HepG2 (cell line): ENCODE data around the gene MACROD2. TPM values are rescaled to one million over a fixed set of nuclear protein-coding genes. Genes with fewer than 3 reads are reported as not detected.

Experiments
- ATAC-seq: fragments of 200-7000 bp; cut with Tn5 transposase; 3 replicates; pipeline ENCODE4 v1.9.1; 2020; ENCODE audit warnings: mild to moderate bottlenecking, moderate library complexity
- BruUV-seq: library from RNA; stranded (reverse); fragments of 400-500 nt; replicated peaks from 2 replicates; lab custom pipeline; 2021; lab: Mats Ljungman, UMichigan
- CTCF ChIA-PET: fragments of 300-600 bp; formaldehyde crosslinking; extraction: SDS; loops from one replicate; lab custom pipeline; 2021; ENCODE audit warnings: low total read pairs, inconsistent platforms, low intra/inter-chr PET ratio; lab: Yijun Ruan, JAX
- POLR2A ChIA-PET: fragments of 350-600 bp; sonication (Branson Sonifier 250); formaldehyde crosslinking; loops from one replicate; lab custom pipeline; 2020; ENCODE audit warnings: antibody characterized with exemption, inconsistent platforms; lab: Yijun Ruan, JAX
- DNase-seq: peaks from one replicate; pipeline ENCODE4 v3.0.0-alpha.2; 2015; ENCODE audit warnings: low spot score
- FAIRE-seq: peaks from 3 replicates; lab custom pipeline; 2011; peaks lifted over from hg19 to GRCh38; lab: Jason Lieb, UNC
- H2AFZ ChIP-seq: one replicate; pipeline ENCODE4 v1.6.1; 2011; ENCODE audit warnings: low read length, inconsistent platforms
- H3K27ac ChIP-seq: fragments of 300-600 bp; 3 replicates; pipeline ENCODE4 v1.8.0; 2011; ENCODE audit warnings: mixed run types, mild to moderate bottlenecking, mixed read lengths, low read length, inconsistent platforms; ENCODE audit not compliant: insufficient read depth; ENCODE audit errors: extremely low read length
- H3K27me3 ChIP-seq, 2 experiments: fragments of 200-600 bp in 1 of 2; 2 replicates in 1 of 2; 3 replicates in 1 of 2; pipeline versions ENCODE4 v1.6.0 to v1.8.0; 2011; ENCODE audit warnings: low read length in 2 of 2, mild to moderate bottlenecking in 2 of 2, moderate library complexity in 2 of 2, inconsistent platforms in 1 of 2; ENCODE audit not compliant: insufficient read depth in 2 of 2, control insufficient read depth in 1 of 2
- H3K36me3 ChIP-seq, 2 experiments: fragments of 200-600 bp in 1 of 2; replicated peaks in 1 of 2; 2 replicates in 1 of 2; 3 replicates in 1 of 2; pipeline versions ENCODE4 v1.5.1 to v1.8.0; 2011; ENCODE audit warnings: low read length in 2 of 2, inconsistent platforms in 1 of 2; ENCODE audit not compliant: insufficient read depth in 2 of 2, control insufficient read depth in 1 of 2
- H3K4me1 ChIP-seq: 2 replicates; pipeline ENCODE4 v1.5.1; 2012; ENCODE audit warnings: low read length, inconsistent platforms; ENCODE audit not compliant: insufficient read depth
- H3K4me2 ChIP-seq: 2 replicates; pipeline ENCODE4 v1.6.0; 2011; ENCODE audit warnings: low read depth, low read length, inconsistent platforms
- H3K4me3 ChIP-seq, 3 experiments: fragments of 200-600 bp in 1 of 3; sonication (generic), shearing (Covaris generic) in 1 of 3; replicated peaks in 1 of 3; 2 replicates each; pipeline ENCODE4 v1.5.1; 2011 to 2016; ENCODE audit warnings: low read length in 3 of 3, inconsistent platforms in 2 of 3, low read depth in 2 of 3, mild to moderate bottlenecking in 2 of 3, control low read depth in 1 of 3, mixed read lengths in 1 of 3; ENCODE audit not compliant: insufficient read depth in 1 of 3
- H3K79me2 ChIP-seq: one replicate; pipeline ENCODE4 v1.6.1; 2011; ENCODE audit warnings: low read length, inconsistent platforms; ENCODE audit not compliant: insufficient read depth
- H3K9ac ChIP-seq: 2 replicates; pipeline ENCODE4 v1.6.0; 2011; ENCODE audit warnings: mild to moderate bottlenecking, low read depth, low read length, inconsistent platforms; ENCODE audit not compliant: insufficient read depth
- H3K9me3 ChIP-seq: 2 replicates; pipeline ENCODE4 v1.5.1; 2012; ENCODE audit warnings: mild to moderate bottlenecking, low read length
- H4K20me1 ChIP-seq: 2 replicates; pipeline ENCODE4 v1.6.0; 2011; ENCODE audit warnings: inconsistent platforms, mild to moderate bottlenecking, low read length, moderate library complexity; ENCODE audit not compliant: insufficient read depth
- CREB1 ChIP-seq, 2 experiments: fragments of 450-650 bp in 1 of 2; IDR thresholded peaks; 2 replicates each; pipeline ENCODE4 v1.6.1; 2016 to 2017; ENCODE audit warnings: control low read depth in 1 of 2, mild to moderate bottlenecking in 1 of 2, missing compliant biosample characterization in 1 of 2, missing genetic modification characterization in 1 of 2
- MTA3 ChIP-seq: sonication (generic); formaldehyde crosslinking; IDR thresholded peaks from 2 replicates; pipeline ENCODE4 v1.4.0; 2020; ENCODE audit warnings: missing genetic modification reagents
- RFXANK ChIP-seq: IDR thresholded peaks from 2 replicates; pipeline ENCODE4 v1.6.1; 2016
- ZNF256 ChIP-seq: sonication (generic); formaldehyde crosslinking; conservative IDR thresholded peaks from 2 replicates; pipeline ENCODE4 v1.4.0; 2020; ENCODE audit warnings: missing genetic modification reagents
- ZNF749 ChIP-seq: sonication (generic); formaldehyde crosslinking; IDR thresholded peaks from 2 replicates; pipeline ENCODE4 v1.8.0; 2022; ENCODE audit warnings: mild to moderate bottlenecking, missing genetic modification reagents, moderate library complexity, borderline replicate concordance
- ZNF878 ChIP-seq: sonication (generic); formaldehyde crosslinking; IDR thresholded peaks from 2 replicates; pipeline ENCODE4 v1.8.1; 2023; ENCODE audit warnings: mild to moderate bottlenecking, missing genetic modification reagents, moderate library complexity
- WGBS: methylation state at CpG from one replicate; pipeline ENCODE4 v1.1.6; 2017; ENCODE audit warnings: low lambda C conversion rate; 5-methylcytosine and 5-hydroxymethylcytosine counted together
- in situ Hi-C: cut with HindIII; loops from 2 replicates; pipeline ENCODE4 v1.10.0; 2017; ENCODE audit warnings: low pct_unique_long_range_greater_than_20kb; ENCODE audit not compliant: extremely low pct_ligation_motif_present
- intact Hi-C: fragments of 100-400 bp; cut with micrococcal nuclease; formaldehyde crosslinking; loops from one replicate; pipeline ENCODE4 v1.10.0; 2022; ENCODE audit not compliant: unreplicated experiment
- polyA plus RNA-seq, 8 experiments: library from polyadenylated mRNA; depleted of rRNA in 3 of 8; stranded (reverse) in 7 of 8; unstranded in 1 of 8; fragments of >200 nt; fragmentation: Illumina TruSeq in 4 of 8; extraction: Trizol in 4 of 8; gene quantifications; 2 replicates each; pipeline versions ENCODE4 v1.2.1 to v1.2.3, GENCODE V29; 2011 to 2016; ENCODE audit warnings: low read depth in 4 of 8, missing spikeins in 1 of 8, mixed read lengths in 1 of 8; ENCODE audit not compliant: insufficient read depth in 1 of 8
- total RNA-seq, 5 experiments: library from RNA; depleted of rRNA; stranded (reverse); fragments of >200 nt; fragmentation: Illumina TruSeq; extraction: Trizol; gene quantifications; 2 replicates each; pipeline ENCODE4 v1.2.3, GENCODE V29; 2016; ENCODE audit warnings: low read depth in 1 of 5
- TF ChIP-seq, protein P1 (sequence below): sonication (generic); formaldehyde crosslinking; IDR thresholded peaks from 2 replicates; pipeline ENCODE4 v1.8.1; 2023; ENCODE audit warnings: missing genetic modification reagents, mild to moderate bottlenecking, borderline replicate concordance
- TF ChIP-seq, protein P2 (sequence below): sonication (generic); formaldehyde crosslinking; IDR thresholded peaks from 2 replicates; pipeline ENCODE4 v1.4.0; 2020; ENCODE audit warnings: missing genetic modification reagents
- TF ChIP-seq, protein P3 (sequence below): IDR thresholded peaks from 2 replicates; pipeline ENCODE4 v1.6.1; 2016; ENCODE audit warnings: low read depth, control low read depth
- TF ChIP-seq, protein P4 (sequence below): sonication (generic); formaldehyde crosslinking; IDR thresholded peaks from 2 replicates; pipeline ENCODE4 v1.4.0; 2020; ENCODE audit warnings: mild to moderate bottlenecking, missing genetic modification reagents

Gene MACROD2
- total and polyA plus RNA-seq, 2 of the 13 experiments (the other 11 are each of a cell fraction or from before 2014, with no cell fraction given) = 0.13 to 0.51 TPM

DNA sequence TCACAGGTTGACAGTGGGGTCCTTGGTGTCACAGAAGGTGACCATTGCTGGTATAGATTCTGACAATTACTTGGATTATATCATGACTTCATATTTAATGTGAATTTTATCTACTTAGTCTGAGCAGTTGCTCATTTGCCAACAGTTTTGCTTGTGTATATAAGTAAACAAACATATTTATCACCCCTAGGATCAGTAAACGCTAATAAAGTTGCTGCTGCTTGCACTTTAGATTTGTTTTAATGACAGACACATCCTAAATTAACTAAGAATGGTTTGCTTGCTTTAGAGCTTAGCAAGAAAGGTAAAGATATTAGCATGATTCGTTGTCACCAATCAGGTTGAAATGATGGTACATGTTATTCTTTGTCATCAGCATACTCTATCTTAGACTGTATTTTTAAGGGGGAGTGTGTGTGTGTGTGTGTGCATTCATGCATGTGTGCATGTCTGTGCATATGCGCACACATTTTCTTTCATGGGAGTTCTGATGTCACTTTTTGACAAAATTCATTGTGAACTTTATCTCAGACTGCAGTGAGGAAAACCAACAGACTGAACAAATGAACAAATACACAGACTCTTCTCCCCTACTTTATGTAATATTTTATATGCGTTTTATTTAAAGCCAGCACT lies 1124.7 kb downstream of the MACROD2 start:
- no peaks in the 10 kb centered on the region for H3K36me3 ChIP-seq
- H3K27me3 ChIP-seq = no peaks in the 10 kb centered on the region
- 28% methylated on average over 4 of the region's 4 CpGs for WGBS
- ChIA-PET CTCF (no interaction called here), POLR2A (no interaction called here)
- H2AFZ ChIP-seq = no peak overlapping the region
- no peaks in the 10 kb centered on the region for H3K9me3 ChIP-seq
- DNase-seq (no peak), ATAC-seq (no peak), FAIRE-seq (no peak)
- H3K4me3 ChIP-seq = no peak overlapping the region
- H3K4me1 ChIP-seq = 0 out of 2 replicates have a peak, but pooled peaks cover 5% of the 10 kb centered on the region
- in situ Hi-C loops (no loop called here), intact Hi-C loops (no loop called here)
- H3K9ac ChIP-seq = no peak overlapping the region
- H4K20me1 ChIP-seq = no peaks in the 10 kb centered on the region
- no peaks in the 10 kb centered on the region for H3K79me2 ChIP-seq
- H3K27ac ChIP-seq = no peak overlapping the region
- H3K4me2 ChIP-seq = no peak overlapping the region
- BruUV-seq = no TSS peak
- 0 out of 2 replicates have a peak, but pooled peaks have one; percentile 9 for TF ChIP-seq CREB1 (IDR thresholded peaks at IDR 0.05)
- TF ChIP-seq CREB1 (CRISPR knock-in tag; IDR thresholded peaks at IDR 0.05) = no peak
- no peak for TF ChIP-seq RFXANK (CRISPR knock-in tag)
- TF ChIP-seq ZNF878 (CRISPR knock-in tag) = no peak
- no peak for TF ChIP-seq ZNF256 (CRISPR knock-in tag)
- no peak for TF ChIP-seq MTA3 (CRISPR knock-in tag)

DNA sequence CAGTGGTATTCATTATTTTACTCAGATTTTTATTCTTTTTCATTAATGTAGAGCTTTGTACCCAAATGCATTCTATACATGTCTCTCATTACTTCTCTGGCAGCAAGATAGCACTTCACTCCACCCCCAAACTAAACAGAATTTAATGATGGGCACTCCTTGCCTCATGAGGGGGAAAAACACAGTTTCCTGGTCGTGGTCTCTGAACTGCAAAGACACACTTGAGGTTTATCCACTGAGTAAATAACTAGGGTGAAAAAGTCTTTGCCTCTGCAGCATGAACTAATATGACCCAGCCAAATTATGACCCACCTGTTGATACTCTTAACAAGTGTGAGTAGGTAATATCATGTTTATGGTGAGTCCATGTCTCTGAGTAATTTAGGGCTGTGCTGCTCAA lies 1127.3 kb downstream of the MACROD2 start:
- Histone ChIP-seq H3K4me3 (no peak overlapping the region), H3K4me1 (0 out of 2 replicates have a peak, but pooled peaks cover 5% of the 10 kb centered on the region), H3K27me3 (no peaks in the 10 kb centered on the region), H3K79me2 (no peaks in the 10 kb centered on the region), H4K20me1 (no peaks in the 10 kb centered on the region), H3K36me3 (no peaks in the 10 kb centered on the region), H3K9ac (no peak overlapping the region), H3K9me3 (no peaks in the 10 kb centered on the region), H3K4me2 (no peak overlapping the region), H3K27ac (no peak overlapping the region), H2AFZ (no peak overlapping the region)
- no TSS peak for BruUV-seq
- ATAC-seq (no peak), FAIRE-seq (no peak), DNase-seq (no peak)
- TF ChIP-seq, protein P1, sequence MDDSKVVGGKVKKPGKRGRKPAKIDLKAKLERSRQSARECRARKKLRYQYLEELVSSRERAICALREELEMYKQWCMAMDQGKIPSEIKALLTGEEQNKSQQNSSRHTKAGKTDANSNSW (CRISPR knock-in tag) = no peak
- TF ChIP-seq ZNF749 = no peak
- TF ChIP-seq, protein P2, sequence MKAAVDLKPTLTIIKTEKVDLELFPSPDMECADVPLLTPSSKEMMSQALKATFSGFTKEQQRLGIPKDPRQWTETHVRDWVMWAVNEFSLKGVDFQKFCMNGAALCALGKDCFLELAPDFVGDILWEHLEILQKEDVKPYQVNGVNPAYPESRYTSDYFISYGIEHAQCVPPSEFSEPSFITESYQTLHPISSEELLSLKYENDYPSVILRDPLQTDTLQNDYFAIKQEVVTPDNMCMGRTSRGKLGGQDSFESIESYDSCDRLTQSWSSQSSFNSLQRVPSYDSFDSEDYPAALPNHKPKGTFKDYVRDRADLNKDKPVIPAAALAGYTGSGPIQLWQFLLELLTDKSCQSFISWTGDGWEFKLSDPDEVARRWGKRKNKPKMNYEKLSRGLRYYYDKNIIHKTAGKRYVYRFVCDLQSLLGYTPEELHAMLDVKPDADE (CRISPR knock-in tag) = no peak
- TF ChIP-seq, protein P3, sequence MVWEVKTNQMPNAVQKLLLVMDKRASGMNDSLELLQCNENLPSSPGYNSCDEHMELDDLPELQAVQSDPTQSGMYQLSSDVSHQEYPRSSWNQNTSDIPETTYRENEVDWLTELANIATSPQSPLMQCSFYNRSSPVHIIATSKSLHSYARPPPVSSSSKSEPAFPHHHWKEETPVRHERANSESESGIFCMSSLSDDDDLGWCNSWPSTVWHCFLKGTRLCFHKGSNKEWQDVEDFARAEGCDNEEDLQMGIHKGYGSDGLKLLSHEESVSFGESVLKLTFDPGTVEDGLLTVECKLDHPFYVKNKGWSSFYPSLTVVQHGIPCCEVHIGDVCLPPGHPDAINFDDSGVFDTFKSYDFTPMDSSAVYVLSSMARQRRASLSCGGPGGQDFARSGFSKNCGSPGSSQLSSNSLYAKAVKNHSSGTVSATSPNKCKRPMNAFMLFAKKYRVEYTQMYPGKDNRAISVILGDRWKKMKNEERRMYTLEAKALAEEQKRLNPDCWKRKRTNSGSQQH = no peak
- TF ChIP-seq, protein P4, sequence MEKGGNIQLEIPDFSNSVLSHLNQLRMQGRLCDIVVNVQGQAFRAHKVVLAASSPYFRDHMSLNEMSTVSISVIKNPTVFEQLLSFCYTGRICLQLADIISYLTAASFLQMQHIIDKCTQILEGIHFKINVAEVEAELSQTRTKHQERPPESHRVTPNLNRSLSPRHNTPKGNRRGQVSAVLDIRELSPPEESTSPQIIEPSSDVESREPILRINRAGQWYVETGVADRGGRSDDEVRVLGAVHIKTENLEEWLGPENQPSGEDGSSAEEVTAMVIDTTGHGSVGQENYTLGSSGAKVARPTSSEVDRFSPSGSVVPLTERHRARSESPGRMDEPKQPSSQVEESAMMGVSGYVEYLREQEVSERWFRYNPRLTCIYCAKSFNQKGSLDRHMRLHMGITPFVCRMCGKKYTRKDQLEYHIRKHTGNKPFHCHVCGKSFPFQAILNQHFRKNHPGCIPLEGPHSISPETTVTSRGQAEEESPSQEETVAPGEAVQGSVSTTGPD (CRISPR knock-in tag) = no peak
- POLR2A ChIA-PET = no interaction called here
- 0% methylated on average over 1 of the region's 1 CpG for WGBS
- CTCF ChIA-PET = no interaction called here
- in situ Hi-C loops (no loop called here), intact Hi-C loops (no loop called here)
